GM18873 (cell line): Measurements from ENCODE around the gene SRGAP3.

Experiments
- ATAC-seq: cut with Tn5 transposase; IDR thresholded peaks from one replicate; pipeline ENCODE4 v1.9.1; 2021; ENCODE audit warnings: mild to moderate bottlenecking, moderate library complexity, moderate number of reproducible peaks; ENCODE audit not compliant: unreplicated experiment, low FRiP score

SRGAP3 gene

GRCh38 chr3:9229325-9229724, 20.1 kb downstream of the SRGAP3 start:
- no peak for ATAC-seq

- ATAC-seq = no peak
Measured at GRCh38 chr3:9226326-9226725, 23.1 kb downstream of the SRGAP3 start.

GRCh38 chr3:9225268-9225667, 24.2 kb downstream of the SRGAP3 start:
- no peak for ATAC-seq

GRCh38 chr3:9224490-9224889, 25.0 kb downstream of the SRGAP3 start:
- ATAC-seq = peak; percentile 91

- no peak for ATAC-seq
Measured at GRCh38 chr3:9223672-9224071, 25.8 kb downstream of the SRGAP3 start.

GRCh38 chr3:9222956-9223639, 26.3 kb downstream of the SRGAP3 start:
- ATAC-seq = no peak

GRCh38 chr3:9222049-9222448, 27.4 kb downstream of the SRGAP3 start:
- no peak for ATAC-seq

- no peak for ATAC-seq
Measured at GRCh38 chr3:9218514-9218846, 31.0 kb downstream of the SRGAP3 start.

GRCh38 chr3:9217784-9218513, 31.5 kb downstream of the SRGAP3 start:
- no peak for ATAC-seq

GRCh38 chr3:9216736-9217135, 32.7 kb downstream of the SRGAP3 start:
- ATAC-seq = no peak

GRCh38 chr3:9214599-9214998, 34.8 kb downstream of the SRGAP3 start:
- ATAC-seq = no peak

- ATAC-seq = no peak
Measured at GRCh38 chr3:9214185-9214584, 35.3 kb downstream of the SRGAP3 start.

- no peak for ATAC-seq
Measured at GRCh38 chr3:9213019-9213634, 36.3 kb downstream of the SRGAP3 start.

- no peak for ATAC-seq
Measured at GRCh38 chr3:9211155-9211950, 38.1 kb downstream of the SRGAP3 start.

- no peak for ATAC-seq
Measured at GRCh38 chr3:9209777-9210176, 39.7 kb downstream of the SRGAP3 start.

- no peak for ATAC-seq
Measured at GRCh38 chr3:9208605-9209152, 40.8 kb downstream of the SRGAP3 start.

GRCh38 chr3:9207116-9207763, 42.2 kb downstream of the SRGAP3 start:
- ATAC-seq = no peak

- no peak for ATAC-seq
Measured at GRCh38 chr3:9206287-9206686, 43.2 kb downstream of the SRGAP3 start.

- no peak for ATAC-seq
Measured at GRCh38 chr3:9205345-9206143, 43.9 kb downstream of the SRGAP3 start.
